GM21717 (cell line): ENCODE measurements around the gene RNF6.

Source experiments
- ATAC-seq: cut with Tn5 transposase; IDR thresholded peaks from one replicate; pipeline ENCODE4 v1.9.1; 2021; ENCODE audit warnings: mild to moderate bottlenecking, moderate library complexity; ENCODE audit not compliant: unreplicated experiment

Gene RNF6

DNA sequence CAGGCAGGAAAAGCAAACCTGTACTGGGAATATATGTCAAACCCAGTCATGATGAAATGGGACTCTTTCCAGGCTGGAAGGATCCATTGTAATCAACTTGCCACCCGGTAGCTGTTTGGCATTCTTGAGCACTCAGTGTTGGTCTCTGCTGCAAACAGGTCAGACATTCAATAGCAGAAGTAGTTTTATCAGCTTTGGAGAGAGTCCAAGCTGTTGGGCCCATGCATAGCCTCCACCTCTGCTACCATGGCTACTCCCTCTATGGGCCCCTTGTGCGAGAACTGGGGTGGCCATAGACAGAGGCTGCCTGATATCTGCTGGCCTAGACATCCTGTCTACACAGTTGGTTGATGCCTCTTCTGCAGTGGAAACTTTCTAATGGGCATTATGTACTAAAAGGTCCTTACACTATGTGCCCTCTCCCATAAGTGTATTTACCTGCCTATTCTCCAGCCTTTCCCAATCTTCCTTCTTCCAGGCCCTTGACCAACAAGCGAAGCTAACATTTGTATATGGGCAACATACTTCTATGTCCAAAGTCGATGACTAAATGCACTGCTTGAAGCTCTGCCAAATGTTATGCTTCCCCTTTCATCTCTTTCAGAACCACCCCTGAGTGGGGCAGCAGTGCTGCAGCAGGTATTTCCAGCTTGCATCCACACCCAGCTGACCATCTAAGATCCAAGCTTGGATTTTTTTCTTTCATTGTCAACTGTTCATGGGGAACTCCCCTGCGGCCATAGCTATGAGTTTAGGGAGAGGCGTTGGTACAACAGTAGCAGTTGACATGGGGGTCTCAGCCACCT is 5.3 kb upstream of the RNF6 start:
- no peak for ATAC-seq

DNA sequence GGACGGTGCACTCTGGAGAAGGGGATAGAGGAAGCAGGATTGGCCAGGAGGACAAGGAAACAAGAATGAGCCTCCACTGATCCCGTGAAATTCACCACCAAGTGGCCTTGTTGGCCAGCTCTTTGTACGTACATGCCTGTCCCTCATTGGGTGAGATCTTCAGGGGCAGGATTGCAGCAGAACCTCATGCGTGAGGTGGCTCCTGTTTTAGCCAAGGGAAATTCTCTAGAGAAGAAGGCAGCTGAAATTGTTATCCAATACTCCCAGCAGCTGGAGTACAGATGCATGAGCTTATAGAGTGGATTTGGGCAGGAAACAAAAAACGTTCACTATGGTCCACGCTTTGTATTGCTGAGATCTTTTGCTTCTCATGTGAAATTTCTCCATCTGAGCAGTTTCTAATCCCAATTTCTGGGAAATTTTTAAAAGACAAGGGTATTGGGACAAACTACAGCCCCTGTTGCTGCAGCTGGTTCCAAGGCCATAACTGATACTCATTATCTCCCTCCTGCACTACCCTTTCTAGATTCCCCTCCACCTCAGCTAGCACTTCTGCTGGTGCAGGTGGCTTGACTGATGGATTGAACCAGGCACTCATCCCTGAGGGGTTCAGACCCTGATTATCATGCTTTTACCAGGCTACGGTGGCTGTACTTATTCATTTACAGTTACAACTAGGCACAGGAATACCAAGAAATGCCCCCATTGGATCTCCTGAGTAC is 3.9 kb upstream of the RNF6 start:
- no peak for ATAC-seq

DNA sequence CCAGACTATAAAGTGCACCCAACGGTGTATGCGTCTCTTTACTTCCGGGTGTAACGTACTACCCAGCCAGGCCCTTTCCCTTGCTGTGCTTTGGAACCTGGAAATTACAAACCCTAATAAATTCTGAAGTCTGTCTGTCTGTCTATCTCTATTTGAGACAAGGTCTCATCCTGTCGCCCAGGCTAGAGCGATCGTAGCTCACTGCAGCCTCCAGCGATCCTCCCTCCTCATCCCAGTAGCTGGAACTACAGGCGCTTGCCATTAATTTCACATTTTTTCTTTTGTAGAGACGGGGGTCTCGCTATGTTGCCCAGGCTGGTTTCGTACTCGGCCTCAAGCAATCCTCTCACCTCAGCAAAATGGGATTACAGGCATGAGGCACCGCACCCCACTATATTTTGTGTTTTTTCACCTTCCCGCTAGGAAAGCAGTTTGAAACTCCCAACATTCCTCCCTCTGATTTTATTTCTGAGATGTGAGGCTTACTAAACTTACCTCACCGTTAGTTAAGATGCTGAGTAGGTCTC is 469 bp upstream of the RNF6 start:
- peak; percentile 39 for ATAC-seq

DNA sequence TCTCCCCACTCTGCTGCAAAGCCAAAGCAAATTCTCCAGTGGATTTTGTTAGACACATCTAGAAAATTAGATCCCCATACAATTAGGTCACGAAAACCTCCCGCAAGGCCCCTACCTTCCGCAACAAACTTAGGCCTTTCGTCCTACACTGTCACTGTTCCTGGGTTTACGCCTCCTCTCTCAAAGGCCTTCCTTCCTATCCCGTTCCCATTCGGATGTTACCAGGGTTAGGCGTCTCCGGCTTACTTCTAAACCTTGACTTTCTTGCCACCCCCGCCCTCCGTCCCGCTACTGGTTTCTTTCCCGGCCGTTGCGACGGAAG is 754 bp downstream of the RNF6 start:
- peak; percentile 29 for ATAC-seq

DNA sequence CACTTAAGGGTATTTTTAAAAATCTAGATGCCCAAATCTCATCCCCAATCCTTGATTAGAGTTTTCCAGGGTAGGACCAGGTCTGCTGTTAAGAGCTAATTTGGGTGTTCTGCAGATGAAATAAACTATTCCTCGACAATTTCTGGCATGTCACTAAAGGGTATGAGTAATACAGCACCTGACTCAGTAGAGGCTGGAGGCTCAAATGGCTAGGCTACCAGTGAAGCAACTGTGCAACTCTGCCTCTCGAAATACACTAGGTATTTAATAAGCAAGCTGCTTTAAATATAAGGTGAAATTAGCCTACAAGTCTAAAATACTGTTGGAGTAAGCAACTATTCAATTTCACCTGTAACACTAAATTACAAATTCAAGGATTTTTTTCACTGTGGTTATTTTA is 1.5 kb downstream of the RNF6 start:
- no peak for ATAC-seq

DNA sequence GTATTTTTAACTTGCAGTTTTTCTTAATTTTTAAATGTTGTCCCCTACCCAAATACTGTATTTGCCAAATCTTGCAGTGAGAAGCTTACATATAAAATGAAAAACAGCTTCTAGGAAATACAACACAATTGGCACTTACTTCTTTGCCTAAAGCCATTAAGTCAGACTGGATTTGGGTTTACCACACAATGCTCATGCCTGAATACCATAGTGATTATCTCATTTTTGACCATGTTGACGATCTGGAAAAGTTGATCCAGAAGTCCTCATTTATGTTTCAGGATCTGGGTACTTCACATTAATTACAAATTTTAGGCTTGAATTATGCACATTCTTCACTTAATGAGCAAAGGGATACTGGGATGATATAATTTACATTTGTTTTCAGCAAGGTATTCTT is 2.4 kb downstream of the RNF6 start:
- no peak for ATAC-seq

DNA sequence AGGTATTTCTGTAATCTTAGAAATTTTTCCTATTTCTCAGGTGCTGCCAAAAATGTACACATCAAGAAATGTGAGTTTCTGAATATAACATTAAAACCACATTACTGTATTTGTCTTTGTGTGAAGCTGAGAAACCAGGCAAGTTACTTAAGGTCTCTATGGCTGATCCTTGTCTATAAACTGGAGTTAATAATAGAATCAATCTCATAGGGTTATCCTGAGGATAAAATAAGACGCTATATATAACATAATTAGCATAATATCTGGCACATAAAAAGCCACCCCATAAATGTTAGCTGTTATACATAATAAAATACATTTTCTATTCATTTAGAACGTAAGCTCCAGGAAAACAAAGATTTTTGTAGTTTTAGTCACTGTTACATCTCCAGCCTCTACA is 6.1 kb downstream of the RNF6 start:
- no peak for ATAC-seq

DNA sequence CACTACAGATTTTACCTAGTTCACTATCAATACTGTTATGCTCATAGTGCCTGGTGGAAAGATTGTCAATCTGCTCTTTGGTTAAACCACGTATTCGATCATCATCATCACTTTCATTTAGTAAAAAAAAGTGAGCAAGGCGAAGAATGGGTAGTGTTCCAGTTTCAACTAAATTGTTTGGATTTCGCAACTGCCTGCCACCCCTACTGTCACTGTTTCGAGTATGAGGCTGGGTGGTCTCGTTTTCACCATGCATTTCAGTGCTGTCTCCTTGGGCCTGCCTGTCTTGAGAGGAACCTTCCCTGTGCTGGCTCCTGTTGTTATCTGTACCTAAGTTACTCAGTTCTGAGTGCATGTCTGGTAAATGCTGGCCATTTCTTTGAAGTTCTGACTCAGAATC is 8.1 kb downstream of the RNF6 start:
- no peak for ATAC-seq

DNA sequence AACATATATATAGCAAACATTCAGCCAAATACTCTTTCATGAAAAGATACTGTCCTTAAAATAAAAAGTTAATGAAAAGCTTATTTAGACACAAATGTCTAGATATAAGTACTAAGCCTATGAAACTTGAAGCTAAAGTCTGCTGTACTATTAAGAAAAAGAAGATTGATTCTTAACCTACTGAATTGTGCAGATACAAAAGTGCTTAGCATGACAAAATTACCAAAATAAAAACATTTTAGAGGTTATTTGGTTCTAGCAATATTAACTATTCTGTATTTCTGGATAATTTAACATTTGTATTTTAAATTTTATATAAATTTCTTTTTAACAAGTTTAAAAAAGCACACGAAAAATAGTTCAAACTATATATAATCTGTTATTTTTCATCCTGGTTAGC is 8.8 kb downstream of the RNF6 start:
- ATAC-seq = no peak

DNA sequence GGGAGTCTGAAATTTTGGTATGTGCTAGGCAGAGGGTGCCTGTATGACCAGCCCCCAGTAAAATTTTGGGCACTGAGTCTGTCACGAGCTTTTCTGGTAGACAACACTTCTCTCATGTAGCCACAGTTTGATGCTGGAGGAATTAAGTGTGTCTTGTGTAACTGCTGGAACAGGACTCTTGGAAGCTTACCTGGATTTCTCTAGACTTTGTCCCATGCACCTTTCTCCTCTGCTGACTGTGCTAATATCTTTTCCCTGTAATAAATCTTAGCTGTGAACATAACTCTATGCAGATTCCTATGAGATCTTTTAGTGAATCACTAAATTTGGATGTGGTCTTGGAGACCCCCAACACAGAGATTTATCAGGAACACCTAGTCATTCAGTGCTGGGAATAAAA is 13.8 kb downstream of the RNF6 start:
- ATAC-seq = no peak

DNA sequence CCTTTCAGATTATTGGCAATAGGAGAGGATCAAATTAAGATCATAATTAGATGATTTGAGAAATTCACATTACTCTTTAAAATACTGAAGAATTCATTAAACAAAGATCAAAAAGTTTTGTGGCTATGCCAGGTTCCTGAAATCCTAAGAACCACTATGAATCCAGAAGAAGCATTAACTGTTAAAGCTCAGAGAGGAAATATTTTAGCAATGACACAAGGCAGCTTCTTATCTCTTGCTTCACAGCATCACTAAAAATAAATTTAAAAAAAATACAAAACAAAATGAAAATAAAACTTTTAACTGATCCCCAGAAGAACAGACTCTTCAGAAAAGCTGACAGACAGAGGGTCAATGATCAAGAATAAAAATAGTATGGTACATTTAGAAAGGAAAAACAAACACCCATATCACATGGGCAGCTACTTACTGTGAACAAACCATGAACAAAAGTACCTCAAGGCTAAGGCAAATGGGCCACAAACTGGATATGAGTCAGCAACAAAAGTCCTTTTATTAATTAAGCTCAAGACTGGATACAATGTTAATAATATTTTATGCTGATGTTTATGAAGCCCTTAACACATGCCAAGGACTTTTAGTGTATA is 19.6 kb downstream of the RNF6 start:
- ATAC-seq = no peak

DNA sequence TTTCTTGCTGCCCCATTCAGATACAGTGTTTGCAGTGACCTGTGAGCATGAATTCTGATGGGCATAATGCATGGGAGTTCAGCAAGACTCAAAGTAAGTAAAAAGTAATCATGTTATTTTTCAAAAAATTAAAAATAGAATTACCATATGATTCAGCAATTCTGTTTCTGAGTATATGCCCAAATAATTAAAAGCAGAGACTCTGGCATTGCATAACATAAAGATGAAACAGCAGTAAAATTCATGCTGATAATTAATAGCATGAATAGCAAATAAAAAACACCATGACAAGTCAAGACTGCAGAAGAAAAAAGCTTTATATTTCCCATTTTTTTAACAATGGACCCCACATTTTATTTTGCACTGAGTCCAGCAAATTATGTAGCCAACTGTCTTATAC is 21.3 kb downstream of the RNF6 start:
- ATAC-seq = no peak

DNA sequence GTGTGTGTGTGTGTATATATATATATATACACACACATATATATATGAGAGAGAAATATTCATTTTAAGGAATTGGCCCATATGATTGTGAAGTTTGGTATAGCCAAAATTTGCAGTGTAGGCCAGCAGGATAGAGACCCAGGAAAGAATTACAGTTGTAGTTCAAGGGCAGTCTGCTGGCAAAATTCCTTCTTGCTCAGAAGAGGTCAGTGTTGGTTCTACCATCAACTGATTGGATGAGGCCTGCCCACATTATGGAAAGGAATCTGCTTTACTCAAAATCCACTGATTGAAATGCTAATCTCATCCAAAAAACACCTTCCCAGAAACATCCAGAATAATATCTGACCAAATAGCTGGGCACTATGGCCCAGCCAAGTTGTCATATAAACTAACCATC is 24.0 kb downstream of the RNF6 start:
- no peak for ATAC-seq

DNA sequence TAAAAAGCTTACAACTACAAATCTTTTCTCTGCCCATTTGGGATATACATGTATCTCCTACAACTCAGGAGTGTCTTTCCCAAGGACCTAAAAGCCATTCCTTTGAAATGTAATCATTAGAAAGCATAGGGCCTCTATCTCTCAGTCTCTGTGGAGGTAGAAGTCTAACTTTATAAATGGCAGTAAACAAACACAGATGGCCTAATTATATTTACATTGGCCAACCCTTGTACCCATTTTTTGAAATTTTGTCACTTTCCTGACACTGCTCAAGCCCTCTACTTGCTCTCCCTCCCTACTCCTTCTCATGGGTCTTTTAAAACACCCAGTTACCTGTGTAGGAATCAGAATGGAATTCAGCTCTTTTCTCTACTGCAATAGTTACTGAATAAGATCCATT is 24.8 kb downstream of the RNF6 start:
- ATAC-seq = no peak

DNA sequence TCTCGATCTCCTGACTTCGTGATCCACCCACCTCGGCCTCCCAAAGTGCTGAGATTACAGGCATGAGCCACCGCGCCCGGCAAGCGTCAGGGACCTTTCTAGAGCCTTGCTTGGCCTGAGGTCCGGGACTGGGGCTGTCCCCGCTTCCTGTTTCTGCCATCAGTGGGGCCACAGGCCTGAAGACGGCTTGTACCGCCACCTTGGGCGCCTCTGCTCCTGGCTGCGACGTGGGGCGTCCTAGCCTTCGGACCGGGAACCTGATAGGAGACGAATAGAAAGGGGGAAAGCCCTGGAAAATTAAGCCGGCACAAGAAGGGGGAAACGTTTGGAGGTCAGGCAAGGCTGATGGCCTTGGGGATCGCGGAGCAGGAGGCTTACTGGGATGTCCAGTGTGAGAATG is 35.1 kb downstream of the RNF6 start:
- no peak for ATAC-seq

DNA sequence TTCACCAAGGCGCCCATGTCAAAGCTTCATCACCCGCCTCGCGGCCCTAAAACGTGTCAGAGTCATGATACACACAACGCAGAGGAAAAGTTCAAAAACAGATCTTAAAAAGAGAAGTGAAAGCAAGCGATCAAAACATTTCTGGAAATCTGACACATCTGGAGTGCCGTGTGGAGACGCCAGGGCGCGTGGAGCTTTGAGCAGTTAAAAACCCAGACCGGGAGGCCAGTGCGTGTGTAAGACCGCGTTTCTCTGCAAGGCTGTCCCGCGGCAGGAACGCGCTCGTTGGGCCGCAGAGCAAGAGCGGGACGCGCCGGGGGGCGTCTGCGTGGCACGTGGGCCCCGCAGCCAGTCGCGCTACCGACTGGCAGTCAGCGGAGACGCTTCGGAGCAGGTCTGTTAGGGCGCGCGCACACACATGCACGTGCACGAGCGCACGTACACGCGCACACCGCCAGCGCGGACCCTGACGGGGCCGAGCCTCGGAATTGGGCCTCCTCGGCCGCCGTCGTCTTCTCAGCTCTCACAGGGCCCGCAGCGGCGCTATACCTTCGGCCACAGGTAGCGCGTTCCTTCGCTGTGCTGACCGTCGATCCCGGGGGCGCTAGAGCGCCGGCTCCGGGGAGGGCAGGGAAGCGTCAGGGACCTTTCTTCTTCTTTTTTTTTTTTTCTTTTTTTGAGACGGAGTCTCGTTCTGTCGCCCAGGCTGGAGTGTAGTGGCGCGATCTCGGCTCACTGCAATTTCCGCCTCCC is 35.8 kb downstream of the RNF6 start:
- ATAC-seq = peak; percentile 83

DNA sequence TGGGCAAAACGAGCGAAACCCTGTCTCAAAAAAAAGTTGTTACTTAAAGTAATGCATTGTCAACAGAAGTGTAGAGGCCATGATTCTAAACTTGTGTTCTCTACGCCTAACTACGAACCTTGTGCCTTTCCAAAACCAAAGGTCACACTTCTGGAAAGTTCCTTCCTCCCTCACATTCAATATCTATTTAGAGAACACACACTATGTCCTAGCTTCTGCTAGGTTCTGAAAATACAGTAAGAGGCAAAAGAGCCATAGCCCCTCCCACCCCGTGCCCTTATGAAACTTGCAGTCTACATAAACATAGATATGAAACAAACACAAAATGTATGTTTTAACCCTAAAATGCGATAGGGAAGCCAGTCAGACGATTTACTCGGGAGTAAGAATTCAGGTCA is 36.4 kb downstream of the RNF6 start:
- peak; percentile 12 for ATAC-seq

DNA sequence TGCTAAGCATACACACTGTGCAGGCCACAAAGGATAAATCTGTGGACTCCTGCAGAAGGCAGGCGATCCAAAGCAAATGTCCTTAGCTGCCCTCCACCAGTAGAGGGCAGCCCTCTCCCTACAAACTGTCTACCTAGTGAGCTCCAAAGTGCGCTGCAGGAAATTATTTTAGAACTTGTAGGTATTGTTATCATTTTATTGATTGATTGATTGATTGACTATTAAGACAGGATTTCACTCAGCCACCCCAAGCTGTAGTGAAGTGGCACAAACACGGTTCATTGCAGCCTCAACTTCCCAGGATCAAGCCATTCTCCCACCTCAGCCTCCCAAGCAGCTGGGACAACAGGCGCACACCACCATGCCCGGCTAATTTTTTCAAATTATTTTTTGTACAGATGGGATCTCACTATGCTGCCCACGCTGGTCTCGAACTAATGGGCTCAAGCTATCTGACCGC is 37.3 kb downstream of the RNF6 start:
- peak; percentile 38 for ATAC-seq

DNA sequence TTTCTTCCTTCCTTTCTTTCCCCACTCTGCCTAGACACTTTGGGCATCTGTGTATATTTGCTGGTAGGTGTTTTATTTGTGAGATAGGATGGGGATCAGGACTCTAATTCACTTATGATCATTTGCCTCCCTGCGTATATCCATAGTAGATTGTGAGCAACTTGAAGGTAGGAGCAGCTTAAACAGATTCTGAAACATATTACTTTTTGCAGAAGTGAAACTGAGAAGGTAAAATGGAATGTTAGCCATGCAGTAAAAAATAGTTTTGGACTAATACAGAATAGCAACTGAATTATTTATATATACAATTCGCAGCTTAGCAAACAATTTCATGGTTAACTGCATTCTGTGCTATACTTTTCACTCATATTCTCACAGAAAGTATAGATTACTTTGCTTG is 38.7 kb downstream of the RNF6 start:
- no peak for ATAC-seq

DNA sequence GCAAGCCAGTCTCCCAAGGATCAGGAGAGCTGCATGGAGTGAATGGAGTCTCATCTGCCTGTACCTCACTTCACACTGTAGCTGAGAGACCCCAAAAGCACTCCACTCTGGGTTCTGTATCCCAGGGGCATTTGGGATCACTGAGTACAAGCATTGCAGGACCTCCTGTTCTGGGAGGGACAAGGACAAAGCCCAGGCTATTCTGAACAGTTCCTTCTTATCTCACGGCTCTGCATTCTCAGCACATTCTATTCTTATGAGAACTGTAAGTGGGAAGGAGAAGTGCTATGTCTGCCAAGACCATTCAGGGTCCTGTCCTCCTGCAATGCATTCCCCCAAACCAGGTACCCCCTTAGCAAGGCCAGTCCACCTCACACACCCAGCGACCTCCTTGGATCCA is 42.8 kb downstream of the RNF6 start:
- ATAC-seq = no peak

DNA sequence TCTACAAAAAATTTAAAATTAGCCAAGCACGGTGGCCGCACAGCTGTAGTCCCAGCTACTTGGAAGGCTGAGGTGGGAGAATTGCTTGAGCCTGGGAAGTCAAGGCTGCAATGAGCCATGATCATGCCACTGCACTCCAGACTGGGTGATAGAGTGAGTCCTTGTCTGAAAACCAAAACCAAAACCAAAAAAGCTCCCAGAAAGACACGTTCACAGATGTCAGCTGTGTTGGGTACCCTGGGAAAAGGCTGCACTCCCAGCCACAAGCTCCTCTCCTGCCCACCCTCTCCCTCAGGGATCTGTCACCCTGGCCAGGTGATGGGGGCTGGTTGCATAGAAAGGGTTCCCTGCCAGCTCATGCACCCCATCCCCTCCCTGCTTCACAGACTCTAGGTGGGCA is 53.3 kb downstream of the RNF6 start:
- no peak for ATAC-seq
